Spinal cord (tissue), 10 donors: Measurements from ENCODE around the gene JPH2. TPM values are rescaled to one million over a fixed set of nuclear protein-coding genes. Genes with fewer than 3 reads are reported as not detected.

Source experiments
- DNase-seq, 6 donors: peaks; one replicate each; pipeline versions ENCODE4 v3.0.0 to v3.0.0-alpha.2; 2013 to 2015; ENCODE audit warnings: low spot score in 6 of 6, low read depth in 4 of 6
- H3K27ac ChIP-seq: one replicate; pipeline ENCODE4 v1.5.1; 2013; ENCODE audit warnings: low read depth, low read length, control low read depth
- H3K27me3 ChIP-seq: one replicate; pipeline ENCODE4 v1.6.1; 2013; ENCODE audit warnings: low read length; ENCODE audit not compliant: control insufficient read depth, insufficient read depth
- H3K36me3 ChIP-seq: one replicate; pipeline ENCODE4 v1.6.1; 2013; ENCODE audit warnings: low read length; ENCODE audit not compliant: control insufficient read depth, insufficient read depth
- H3K4me1 ChIP-seq: one replicate; pipeline ENCODE4 v1.6.1; 2013; ENCODE audit warnings: low read length; ENCODE audit not compliant: control insufficient read depth, insufficient read depth
- H3K4me3 ChIP-seq: one replicate; pipeline ENCODE4 v1.5.1; 2013; ENCODE audit warnings: low read depth, low read length, control low read depth
- H3K9me3 ChIP-seq: one replicate; pipeline ENCODE4 v1.6.1; 2013; ENCODE audit warnings: low read length; ENCODE audit not compliant: control insufficient read depth, insufficient read depth
- WGBS: methylation state at CpG from one replicate; pipeline ENCODE4 v1.1.5; 2013; ENCODE audit warnings: missing lambda C conversion rate; ENCODE audit not compliant: insufficient coverage; 5-methylcytosine and 5-hydroxymethylcytosine counted together
- polyA plus RNA-seq, 2 donors: library from polyadenylated mRNA; unstranded; fragments of 120-200 nt; gene quantifications; one replicate each; pipeline ENCODE4 v1.2.1, GENCODE V29; 2013; ENCODE audit not compliant: insufficient read length in 2 of 2
- total RNA-seq, 2 donors: library from RNA; depleted of rRNA in 1 of 2; stranded (reverse); fragments of 120-200 nt in 1 of 2; fragments of >200 nt in 1 of 2; gene quantifications; one replicate each; pipeline versions ENCODE4 v1.2.3 to v1.2.4, GENCODE V29; 2013 to 2014
- donor health status: healthy.

The JPH2 gene
- total and polyA plus RNA-seq, 4 donors, result 1.4 to 2.5 (median 1.6) TPM

DNA sequence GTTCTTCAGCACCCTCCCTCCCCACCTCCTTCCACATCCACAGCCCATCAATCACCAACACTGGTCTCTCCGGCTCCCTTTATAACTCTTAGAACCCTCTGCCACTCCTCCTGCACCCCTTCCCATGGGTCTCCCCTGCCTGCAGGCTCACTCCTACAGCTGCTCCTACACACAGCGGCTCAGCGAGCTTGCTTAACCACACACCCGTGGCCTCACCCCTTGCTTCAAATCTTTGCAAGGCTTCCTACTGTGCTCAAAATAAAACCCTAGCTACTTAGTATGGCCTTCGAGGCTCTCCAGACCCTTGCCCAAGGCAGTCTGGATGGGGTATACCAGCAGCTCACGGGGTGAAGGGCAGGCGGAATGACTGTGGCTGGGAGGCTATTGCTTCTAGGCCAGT is 63.7 kb downstream of the JPH2 start:
- Histone ChIP-seq H3K4me3 (no peak overlapping the region), H3K9me3 (no peaks in the 10 kb centered on the region), H3K36me3 (no peaks in the 10 kb centered on the region), H3K27me3 (peaks cover 2% of the 10 kb centered on the region), H3K4me1 (no peaks in the 10 kb centered on the region), H3K27ac (no peak overlapping the region)
- 73% methylated on average over 6 of the region's 7 CpGs for WGBS
- DNase-seq, result no peak

DNA sequence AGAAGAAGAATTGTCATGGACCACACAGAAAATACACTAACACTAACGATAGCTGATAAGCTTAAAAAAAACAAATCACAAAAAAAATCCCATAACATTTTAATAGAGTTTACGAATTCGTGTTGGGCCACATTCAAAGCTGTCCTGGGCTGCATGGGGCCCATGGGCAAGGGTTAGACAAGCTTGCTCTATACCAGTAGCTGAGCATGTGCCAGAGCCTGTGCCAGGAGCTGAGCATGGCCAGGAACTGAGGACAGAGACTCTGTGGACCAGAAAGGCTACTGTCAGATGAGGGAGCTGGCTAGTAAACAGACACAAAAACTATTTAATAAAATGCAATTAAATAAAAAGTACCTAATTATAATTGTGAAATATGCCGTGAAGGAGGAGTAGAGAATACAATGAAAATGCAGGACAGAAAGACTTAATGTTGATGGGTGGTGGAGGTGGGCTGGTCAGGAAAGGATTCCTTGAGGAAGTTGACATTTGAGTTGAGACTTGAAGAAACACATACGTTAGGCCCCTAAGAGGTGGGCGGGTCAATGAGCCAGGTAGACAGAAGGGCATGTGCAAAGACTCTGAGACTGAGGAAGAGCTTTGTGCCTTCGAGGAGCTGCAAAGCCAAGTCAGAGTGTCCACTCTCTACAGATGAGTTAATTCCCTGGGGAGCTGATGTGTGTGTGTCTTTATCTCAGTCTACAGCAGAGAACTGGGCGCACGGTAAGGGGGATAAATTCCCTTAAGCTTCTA is 66.1 kb downstream of the JPH2 start:
- DNase-seq, result no peak
- 80% methylated on average over 6 of the region's 9 CpGs for WGBS
- no peak overlapping the region for H3K27ac ChIP-seq

DNA sequence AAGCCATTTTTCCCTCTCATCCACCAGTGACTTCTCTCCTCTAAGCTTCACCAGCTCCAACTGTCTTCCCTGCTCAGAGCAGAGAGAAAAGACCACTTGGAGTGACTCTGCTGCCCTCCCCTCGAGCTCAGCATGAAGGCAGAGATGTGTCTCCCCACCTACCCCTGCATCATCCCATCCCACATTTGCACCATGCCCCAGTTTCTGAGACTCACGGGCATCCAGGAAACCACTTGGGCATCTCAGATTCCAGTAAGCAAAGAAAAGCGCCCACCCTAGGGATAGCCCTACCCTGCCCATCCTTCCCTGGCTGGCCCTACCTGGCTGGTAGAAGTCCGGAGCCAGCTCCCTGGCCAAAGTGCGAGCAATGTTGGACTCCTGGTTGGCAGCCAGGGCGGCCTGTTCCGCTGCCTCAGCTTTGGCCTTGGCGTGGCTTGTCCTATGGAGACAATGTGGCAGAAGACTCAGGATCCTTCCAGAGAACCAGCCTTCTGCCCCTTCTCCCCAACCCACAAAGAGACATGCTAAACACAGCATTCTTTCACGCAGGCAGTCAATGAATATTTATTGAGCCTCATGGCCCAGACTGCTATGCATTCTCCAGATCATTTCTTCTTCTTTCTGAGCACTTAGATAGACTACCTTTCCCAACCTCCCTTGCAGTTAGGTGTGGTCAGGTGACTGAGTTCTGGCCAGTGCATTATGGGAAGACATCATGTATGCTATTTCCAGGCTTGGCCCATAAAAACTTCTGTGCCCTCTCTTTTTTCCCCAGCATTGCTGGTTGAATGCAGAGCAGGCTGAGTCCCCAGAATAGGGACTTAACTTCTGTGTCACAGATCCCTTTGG is 68.6 kb downstream of the JPH2 start:
- Histone ChIP-seq H3K27ac (no peak overlapping the region), H3K27me3 (peaks cover 20% of the 10 kb centered on the region)

More for the DNA sequence above, 66.1 kb downstream of the JPH2 start:
- H3K36me3 ChIP-seq, result no peaks in the 10 kb centered on the region
- H3K27me3 ChIP-seq, result peaks cover 9% of the 10 kb centered on the region
- H3K4me1 ChIP-seq, result peaks cover 5% of the 10 kb centered on the region
- H3K9me3 ChIP-seq, result no peaks in the 10 kb centered on the region
- H3K4me3 ChIP-seq, result no peak overlapping the region

DNA sequence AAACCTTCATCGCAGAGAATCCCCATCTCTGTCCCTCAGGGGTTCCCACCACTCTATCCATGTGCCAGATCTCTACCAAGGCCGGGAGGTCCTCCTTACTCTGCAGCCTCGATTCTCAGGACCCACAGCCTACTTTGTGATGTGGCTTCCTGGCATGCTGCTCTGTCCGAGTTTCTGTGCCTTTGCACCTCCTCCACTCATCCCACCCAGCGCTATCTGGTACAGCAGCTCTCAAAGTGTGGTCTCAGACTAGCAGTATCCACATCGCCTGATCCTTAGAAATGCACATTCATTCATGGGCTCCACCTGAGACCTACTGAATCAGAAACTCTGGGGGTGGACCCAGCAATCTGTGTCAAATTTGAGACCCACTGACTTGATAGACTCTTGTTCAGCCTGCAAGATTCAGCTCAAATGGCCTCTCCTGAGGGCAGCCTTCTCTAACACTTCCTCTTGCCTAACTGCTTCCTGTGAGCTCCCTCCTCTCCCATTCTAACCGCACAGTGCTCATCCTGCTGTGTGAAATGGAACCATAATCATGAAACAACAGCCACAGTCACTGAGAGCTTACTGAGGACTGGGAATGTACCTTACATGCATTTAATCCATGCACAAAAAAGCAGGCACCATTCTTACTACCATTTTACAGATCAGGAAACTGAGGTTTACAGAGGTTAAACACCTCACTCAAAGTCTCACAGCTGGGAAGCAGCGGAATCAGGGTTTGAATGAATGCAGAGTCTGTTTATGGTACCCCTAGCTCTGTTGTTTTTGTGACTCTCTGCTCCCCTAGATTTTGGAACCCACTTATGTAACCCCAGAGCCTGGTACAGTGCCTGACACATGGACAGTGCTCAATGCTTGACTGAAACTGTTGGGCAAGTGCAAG is 69.4 kb downstream of the JPH2 start:
- DNase-seq, result no peak
- peaks cover 5% of the 10 kb centered on the region for H3K4me1 ChIP-seq
- peaks cover 20% of the 10 kb centered on the region for H3K27me3 ChIP-seq
- H3K4me3 ChIP-seq, result no peak overlapping the region
- no peaks in the 10 kb centered on the region for H3K9me3 ChIP-seq
- WGBS, result 86% methylated on average over 7 of the region's 8 CpGs
- no peaks in the 10 kb centered on the region for H3K36me3 ChIP-seq
- no peak overlapping the region for H3K27ac ChIP-seq

More for the DNA sequence above, 68.6 kb downstream of the JPH2 start:
- no peak overlapping the region for H3K4me3 ChIP-seq
- no peak for DNase-seq
- no peaks in the 10 kb centered on the region for H3K9me3 ChIP-seq
- WGBS, result 92% methylated on average over 9 of the region's 9 CpGs
- H3K36me3 ChIP-seq, result no peaks in the 10 kb centered on the region
- peaks cover 5% of the 10 kb centered on the region for H3K4me1 ChIP-seq

DNA sequence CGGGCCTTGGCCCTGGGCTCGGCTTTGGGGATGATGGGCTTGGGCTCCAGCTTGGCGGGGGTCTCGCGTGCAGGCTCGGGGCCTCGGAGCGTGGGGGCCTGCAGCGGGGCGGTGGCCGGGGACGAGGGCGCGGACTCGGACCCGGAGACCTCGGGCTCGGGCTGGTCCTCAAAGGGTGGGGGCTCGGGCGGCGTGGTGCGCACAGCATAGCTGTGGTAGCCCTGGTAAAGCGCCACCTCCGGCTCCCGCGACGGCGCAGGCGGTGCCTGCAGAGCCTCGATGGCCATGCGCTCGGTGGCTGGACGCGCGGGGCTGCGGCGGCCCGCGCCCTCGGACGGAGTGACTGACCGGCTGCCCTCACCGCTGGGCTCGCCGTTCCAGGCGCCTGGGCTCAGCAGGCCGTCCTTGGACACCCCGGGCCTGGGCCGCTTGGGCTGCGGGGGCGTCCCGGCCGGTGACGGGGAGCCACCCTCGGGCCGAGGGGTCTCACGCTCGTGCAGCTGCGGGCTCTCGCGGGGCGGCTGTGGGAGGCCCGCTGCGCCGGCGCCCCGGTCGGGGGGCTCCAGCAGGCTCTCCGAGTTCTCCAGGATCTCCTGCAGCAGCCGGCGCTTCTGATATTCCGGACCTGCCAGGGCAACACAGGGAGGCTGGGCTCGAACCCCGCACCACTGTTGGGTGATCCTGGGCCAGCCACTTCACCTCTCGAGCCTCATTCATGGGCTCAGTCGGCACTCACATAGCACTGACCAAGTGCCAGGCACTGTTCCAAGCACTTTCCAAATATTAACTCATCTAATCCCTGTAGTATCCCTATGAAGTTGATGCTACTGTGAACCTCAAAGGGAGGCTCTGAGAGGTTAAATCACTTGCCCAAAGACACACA is 71.0 kb downstream of the JPH2 start:
- H3K9me3 ChIP-seq, result no peaks in the 10 kb centered on the region
- H3K4me1 ChIP-seq, result peaks cover 5% of the 10 kb centered on the region
- H3K27me3 ChIP-seq, result peaks cover 17% of the 10 kb centered on the region
- WGBS, result 21% methylated on average over 76 of the region's 76 CpGs
- DNase-seq, result no peak
- H3K27ac ChIP-seq, result no peak overlapping the region
- H3K36me3 ChIP-seq, result no peaks in the 10 kb centered on the region
- H3K4me3 ChIP-seq, result no peak overlapping the region

DNA sequence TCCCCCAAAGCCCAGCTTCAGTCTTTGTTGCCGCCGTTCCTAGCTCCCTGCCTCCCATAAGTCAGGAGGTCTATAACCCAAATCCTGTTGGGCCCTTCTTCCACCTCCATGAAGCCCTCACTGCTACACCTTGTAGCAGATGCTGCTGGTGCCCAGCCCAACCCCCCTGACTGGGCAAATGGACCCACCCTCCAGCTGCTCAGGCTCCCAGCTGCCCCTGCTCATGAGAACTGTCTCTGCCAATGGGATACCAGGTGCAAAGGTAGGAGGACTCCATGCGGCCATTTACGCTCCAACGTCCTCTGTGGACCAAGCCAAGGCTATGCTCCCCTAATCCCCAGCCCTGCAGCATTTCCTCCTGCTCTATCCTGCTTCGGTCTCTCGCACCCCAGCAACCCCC is 71.8 kb downstream of the JPH2 start:
- Histone ChIP-seq H3K27me3 (peaks cover 17% of the 10 kb centered on the region), H3K36me3 (no peaks in the 10 kb centered on the region), H3K4me3 (no peak overlapping the region), H3K27ac (no peak overlapping the region), H3K9me3 (no peaks in the 10 kb centered on the region), H3K4me1 (peaks cover 5% of the 10 kb centered on the region)
- 88% methylated on average over 7 of the region's 7 CpGs for WGBS
- no peak for DNase-seq

DNA sequence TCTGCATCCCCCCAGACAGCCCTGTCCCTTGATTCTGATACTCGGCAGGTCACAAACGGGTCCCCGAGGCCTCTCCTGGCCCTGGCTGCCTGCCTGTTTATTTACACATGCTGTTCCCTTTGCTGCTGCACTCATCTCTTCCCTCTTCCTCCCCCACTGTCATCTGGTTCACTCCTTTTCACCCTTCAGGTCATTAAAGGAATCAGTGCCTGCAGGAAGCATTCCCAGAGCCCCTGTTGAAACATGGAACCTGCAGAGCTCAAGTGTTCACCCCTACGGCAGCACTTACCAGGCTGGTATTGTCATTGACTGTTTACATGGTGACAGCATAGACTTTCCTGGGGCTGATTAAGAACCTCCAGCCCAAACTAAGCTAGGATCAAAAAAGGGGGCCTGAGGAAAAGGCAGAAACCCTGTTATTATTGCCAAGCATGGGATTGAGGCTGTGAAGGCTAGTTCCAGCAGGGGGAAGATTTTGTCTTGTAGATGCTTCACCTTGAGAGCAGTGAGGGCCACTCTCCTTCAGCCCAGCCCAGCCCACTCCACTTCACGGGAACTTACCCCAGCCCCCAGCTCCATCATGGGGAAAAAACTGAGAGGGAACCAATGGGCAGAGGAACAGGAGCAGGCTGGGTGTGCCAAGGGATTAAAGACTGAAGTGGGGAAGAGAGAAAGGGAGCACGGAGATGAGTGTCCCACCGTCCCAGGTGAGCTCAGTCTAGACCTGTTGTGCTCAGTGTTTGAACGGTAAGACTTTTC is 73.2 kb downstream of the JPH2 start:
- no peak for DNase-seq
- no peaks in the 10 kb centered on the region for H3K9me3 ChIP-seq
- WGBS, result 52% methylated on average over 8 of the region's 8 CpGs
- H3K36me3 ChIP-seq, result no peaks in the 10 kb centered on the region
- H3K27ac ChIP-seq, result no peak overlapping the region
- H3K4me1 ChIP-seq, result peaks cover 5% of the 10 kb centered on the region
- peaks cover 17% of the 10 kb centered on the region for H3K27me3 ChIP-seq
- H3K4me3 ChIP-seq, result no peak overlapping the region

DNA sequence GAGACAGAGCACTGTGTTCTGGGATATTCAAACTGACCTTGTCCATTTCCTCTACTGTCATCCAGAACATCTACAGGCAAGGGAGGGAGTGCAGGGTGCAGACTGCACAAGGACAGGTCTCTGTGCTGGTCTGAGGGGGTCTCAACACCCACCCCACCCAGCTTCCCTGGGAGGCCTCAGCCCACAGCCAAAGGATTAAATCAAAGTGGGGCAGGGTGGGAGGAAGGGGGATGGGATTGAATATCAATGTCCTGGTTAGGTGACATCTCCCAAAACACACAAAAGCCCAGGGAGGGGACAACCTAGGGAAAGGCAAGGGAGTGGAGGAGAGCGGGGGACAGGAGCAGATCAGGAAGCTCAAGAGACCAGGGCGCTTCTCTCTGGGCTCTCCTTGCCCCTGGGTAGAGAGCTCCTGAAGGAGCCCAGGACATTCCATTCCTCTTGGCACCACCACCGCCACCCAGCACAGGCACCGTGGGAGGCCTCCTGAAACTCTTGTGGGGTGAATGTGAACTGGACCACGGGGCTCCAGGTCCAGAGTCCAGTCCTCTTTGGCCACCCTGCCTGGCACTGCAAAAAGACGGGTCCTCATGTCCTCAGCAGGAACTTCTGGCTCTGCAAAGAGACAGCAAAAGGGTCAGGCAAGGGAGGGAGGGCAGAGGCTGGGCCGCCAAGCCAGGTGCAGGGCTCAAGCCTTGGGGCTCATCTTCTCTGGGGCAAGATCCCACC is 73.9 kb downstream of the JPH2 start:
- Histone ChIP-seq H3K9me3 (no peaks in the 10 kb centered on the region), H3K4me3 (no peak overlapping the region), H3K27me3 (peaks cover 20% of the 10 kb centered on the region), H3K4me1 (peaks cover 5% of the 10 kb centered on the region), H3K27ac (no peak overlapping the region), H3K36me3 (no peaks in the 10 kb centered on the region)
- no peak for DNase-seq
- 74% methylated on average over 5 of the region's 7 CpGs for WGBS
